OCI-LY7 (cell line): Measurements from ENCODE around the gene ENPP7.

Experiments used
- EZH2phosphoT487 ChIP-seq: fragments of 200-600 bp; sonication (generic); IDR thresholded peaks from 2 replicates; pipeline ENCODE4 v1.6.1; 2018; ENCODE audit warnings: low read depth, borderline replicate concordance, mild to moderate bottlenecking, mixed run types, antibody characterized with exemption, low read length, moderate library complexity, mixed read lengths
- TF ChIP-seq, protein P1 (sequence below): fragments of 200-600 bp; sonication (generic); conservative IDR thresholded peaks from 2 replicates; pipeline ENCODE4 v1.5.1; 2014; ENCODE audit warnings: mild to moderate bottlenecking, antibody characterized with exemption, low read length, moderate library complexity, mixed read lengths

DNA sequence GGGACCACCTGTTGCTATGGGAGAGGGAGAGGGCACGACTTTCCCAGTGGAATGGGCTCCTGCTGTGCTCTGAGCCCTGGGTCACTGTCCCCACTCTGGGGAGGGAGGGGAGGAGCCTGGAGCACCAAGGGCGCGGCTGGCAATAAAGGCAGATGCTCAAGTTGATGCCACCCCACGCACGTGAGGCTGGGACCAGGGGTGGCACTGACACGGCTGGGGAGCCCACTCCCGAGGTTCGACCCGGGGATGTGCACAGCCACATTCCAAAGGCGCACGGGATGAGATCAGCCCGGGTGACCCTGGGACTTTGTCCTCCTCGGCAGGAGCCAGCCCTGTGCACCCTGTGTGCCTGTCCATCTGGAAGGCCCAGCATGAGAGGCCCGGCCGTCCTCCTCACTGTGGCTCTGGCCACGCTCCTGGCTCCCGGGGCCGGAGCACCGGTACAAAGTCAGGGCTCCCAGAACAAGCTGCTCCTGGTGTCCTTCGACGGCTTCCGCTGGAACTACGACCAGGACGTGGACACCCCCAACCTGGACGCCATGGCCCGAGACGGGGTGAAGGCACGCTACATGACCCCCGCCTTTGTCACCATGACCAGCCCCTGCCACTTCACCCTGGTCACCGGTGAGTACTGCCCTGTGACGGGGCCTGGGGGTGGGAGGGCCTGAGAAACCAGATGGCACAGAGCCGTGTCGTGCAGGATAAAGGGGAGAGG is at the start of gene ENPP7:
- TF ChIP-seq, protein P1, sequence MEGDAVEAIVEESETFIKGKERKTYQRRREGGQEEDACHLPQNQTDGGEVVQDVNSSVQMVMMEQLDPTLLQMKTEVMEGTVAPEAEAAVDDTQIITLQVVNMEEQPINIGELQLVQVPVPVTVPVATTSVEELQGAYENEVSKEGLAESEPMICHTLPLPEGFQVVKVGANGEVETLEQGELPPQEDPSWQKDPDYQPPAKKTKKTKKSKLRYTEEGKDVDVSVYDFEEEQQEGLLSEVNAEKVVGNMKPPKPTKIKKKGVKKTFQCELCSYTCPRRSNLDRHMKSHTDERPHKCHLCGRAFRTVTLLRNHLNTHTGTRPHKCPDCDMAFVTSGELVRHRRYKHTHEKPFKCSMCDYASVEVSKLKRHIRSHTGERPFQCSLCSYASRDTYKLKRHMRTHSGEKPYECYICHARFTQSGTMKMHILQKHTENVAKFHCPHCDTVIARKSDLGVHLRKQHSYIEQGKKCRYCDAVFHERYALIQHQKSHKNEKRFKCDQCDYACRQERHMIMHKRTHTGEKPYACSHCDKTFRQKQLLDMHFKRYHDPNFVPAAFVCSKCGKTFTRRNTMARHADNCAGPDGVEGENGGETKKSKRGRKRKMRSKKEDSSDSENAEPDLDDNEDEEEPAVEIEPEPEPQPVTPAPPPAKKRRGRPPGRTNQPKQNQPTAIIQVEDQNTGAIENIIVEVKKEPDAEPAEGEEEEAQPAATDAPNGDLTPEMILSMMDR, result no peak
- TF ChIP-seq EZH2phosphoT487, result no peak
